NCI-H69 (cell line): ENCODE results near the gene OCIAD2.
"Not testable (repeated sequence)": the region's sequence is repeated elsewhere in the genome, so short reads cannot be mapped to it uniquely, and the experiment has no call there.

Experiments used
- DNase-seq: peaks from one replicate; lab custom pipeline; 2025; lab: John Stamatoyannopoulos, UW

Gene OCIAD2

DNA sequence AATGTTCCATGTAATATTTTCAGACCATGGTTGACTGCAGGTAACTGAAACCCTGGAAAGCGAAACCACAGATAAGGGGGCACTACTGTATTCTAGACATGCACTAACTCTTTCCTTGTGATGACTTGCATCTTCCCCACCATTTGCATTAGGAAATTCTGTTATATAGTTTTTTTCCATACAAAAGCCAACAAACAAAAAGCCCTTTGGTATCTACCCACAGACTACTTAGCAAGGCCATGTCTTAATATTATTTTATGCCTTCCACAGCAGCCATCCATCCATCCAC, 52.2 kb downstream of the OCIAD2 start:
- no peak for DNase-seq

DNA sequence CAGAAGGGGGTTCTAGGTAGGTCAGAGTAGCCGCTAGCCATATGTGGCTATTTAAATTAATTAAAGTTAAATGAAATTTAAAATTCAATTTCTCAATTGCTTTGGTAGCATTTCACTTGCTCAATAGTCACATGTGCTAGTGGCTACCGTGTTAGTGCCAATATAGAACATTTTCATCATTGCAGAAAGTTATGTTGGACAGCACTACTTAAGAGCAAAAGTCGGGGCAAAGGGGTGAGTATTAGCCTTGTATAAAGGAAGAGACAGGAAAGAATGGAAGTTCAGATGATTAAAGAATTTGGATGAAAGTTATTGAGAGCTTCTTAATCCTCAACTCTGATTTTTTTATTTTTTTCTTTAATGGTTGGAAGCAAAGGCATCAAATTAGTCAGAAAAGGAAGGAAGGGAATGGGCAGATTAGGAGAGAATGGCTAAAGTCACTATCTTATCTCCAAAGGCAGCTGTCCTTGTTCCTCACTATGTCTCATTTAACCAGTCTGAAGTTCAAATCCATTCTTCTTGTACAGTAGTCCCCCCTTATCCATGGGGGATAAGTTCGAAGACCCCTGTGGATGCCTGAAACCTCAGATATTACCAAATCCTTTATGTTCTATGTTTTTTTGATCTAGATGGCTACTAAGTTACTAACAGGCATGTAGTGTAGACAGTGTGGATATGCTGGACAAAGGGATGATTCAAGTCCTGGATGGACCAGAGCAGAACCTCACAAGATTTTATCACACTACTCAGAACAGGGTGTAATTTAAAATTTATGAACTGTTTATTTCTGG, 52.8 kb downstream of the OCIAD2 start:
- DNase-seq = no peak

DNA sequence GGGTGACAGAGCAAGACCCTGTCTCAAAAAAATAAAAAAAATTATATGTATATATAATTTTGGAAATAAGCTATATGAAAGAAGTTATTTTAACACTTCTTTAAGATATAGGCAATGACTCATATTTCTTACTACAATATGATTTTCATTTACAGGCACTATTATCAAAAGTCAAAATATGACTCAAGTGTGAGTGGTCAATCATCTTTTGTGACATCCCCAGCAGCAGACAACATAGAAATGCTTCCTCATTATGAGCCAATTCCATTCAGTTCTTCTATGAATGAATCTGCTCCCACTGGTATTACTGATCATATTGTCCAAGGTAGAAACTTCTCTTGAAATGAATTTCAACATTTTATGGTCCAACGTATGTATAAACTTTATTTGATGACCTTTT, 54.9 kb downstream of the OCIAD2 start:
- DNase-seq = no peak

DNA sequence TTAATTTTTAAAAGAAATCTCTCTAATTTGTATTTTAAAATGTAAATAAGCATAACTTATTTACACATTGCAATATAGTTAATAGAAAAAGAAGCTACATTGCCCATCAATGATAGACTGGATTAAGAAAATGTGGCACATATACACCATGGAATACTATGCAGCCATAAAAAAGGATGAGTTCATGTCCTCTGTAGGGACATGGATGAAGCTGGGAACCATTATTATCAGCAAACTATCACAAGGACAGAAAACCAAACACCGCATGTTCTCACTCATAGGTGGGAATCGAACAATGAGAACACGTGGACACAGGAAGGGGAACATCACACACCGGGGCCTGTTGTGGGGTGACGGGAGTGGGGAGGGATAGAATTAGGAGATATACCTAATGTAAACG, 57.8 kb downstream of the OCIAD2 start:
- not testable (repeated sequence) for DNase-seq

DNA sequence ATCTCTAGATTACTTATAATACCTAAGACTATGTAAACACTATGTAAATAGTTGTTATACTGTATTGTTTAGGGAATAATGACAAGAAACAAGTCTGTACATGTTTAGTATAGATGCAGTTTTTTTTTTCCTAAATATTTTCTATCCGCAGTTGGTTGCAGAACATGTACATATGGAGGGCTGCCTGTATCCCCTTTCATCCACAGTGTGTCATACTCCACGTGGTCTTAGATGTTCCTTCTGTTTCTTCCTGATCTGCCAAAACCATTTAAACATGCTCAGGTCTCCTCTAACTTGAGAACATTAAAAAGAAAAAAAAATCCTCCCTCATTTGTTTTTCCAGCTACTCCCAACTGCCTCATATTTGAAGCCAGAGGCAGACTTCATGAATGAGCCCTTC, 61.7 kb downstream of the OCIAD2 start:
- peak; percentile 2 for DNase-seq

DNA sequence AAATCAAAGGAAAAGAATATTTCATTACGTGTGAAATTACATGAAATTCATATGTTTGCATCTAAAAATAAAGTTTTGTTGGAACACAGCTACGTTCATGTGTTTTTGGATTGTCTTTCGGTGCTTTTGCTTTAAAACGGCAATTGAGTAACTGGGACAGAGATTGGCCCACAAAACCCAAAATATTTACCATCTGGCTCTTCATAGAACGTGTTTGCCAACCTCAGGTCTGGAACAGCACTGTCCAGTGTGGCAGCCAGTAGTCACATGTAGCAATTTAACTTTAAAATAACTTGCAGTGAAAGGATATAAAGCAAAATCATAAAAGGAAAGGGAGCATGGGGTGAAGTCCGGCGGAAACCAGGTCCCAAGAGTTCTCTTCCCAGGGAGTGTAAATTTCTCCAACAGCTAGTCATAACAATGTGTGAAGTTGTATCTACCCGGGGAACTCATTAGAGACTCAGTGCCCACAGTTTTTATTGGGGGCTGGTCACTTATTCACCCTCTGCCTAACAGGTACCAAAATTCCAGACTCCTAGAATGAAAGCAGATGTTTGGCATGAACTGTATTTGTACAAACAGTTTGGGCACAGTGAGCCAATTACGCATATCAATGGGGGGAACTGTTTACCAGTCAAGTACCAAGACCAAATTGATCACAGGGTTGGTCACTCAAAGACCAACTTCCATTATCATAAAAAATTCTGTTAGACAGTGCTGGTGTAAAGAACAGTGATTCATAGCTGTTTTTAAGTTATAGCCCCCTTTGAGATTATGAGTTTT, 65.3 kb downstream of the OCIAD2 start:
- DNase-seq = peak; percentile 14

DNA sequence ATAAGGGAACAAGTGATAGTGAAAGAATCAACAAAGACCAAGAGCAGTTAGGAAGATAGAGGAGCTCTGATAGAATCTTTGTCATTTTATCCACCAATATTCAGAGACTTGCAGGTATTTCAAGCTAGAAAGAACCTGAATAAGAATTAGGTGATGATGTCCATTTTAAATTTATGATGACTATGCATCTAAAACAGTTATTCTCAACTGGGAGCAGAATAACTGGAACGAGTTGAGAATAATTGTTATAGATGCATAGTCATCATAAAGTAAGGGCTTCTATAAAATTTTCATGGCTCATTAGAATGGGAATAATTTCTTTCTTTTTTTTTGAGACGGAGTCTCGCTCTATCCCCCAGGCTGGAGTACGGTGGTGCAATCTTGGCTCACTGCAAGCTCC, 69.9 kb downstream of the OCIAD2 start:
- DNase-seq = no peak
